Activated CD4-positive, alpha-beta T cell treated with anti-CD3 and anti-CD28 coated beads, Interleukin-10, Interleukin-2, amounts not matched to agents 100 ng/mL and 50 ng/mL, durations not matched to agents 16 hours and 8 hours (primary cell): ENCODE measurements around the gene BACE2.
"Not testable (repeated sequence)": the region's sequence is repeated elsewhere in the genome, so short reads cannot be mapped to it uniquely, and the experiment has no call there.

ENCODE experiments used
- DNase-seq: peaks from one replicate; pipeline ENCODE4 v3.0.0-alpha.2; 2020

BACE2 gene

GRCh38 chr21:41243107-41243506, 75.1 kb downstream of the BACE2 start:
- DNase-seq, result no peak

DNA sequence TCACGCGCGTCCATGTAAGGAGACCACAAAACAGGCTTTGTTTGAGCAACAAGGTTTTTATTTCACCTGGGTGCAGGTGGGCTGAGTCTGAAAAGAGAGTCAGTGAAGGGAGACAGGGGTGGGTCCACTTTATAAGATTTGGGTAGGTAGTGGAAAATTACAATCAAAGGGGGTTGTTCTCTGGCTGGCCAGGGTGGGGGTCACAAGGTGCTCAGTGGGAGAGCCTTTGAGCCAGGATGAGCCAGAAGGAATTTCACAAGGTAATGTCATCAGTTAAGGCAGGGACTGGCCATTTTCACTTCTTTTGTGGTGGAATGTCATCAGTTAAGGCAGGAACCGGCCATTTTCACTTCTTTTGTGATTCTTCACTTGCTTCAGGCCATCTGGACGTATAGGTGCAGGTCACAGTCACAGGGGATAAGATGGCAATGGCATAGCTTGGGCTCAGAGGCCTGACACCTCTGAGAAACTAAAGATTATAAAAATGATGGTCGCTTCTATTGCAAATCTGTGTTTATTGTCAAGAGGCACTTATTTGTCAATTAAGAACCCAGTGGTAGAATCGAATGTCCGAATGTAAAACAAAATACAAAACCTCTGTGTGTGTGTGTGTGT, 76.4 kb downstream of the BACE2 start:
- DNase-seq, result not testable (repeated sequence)

DNA sequence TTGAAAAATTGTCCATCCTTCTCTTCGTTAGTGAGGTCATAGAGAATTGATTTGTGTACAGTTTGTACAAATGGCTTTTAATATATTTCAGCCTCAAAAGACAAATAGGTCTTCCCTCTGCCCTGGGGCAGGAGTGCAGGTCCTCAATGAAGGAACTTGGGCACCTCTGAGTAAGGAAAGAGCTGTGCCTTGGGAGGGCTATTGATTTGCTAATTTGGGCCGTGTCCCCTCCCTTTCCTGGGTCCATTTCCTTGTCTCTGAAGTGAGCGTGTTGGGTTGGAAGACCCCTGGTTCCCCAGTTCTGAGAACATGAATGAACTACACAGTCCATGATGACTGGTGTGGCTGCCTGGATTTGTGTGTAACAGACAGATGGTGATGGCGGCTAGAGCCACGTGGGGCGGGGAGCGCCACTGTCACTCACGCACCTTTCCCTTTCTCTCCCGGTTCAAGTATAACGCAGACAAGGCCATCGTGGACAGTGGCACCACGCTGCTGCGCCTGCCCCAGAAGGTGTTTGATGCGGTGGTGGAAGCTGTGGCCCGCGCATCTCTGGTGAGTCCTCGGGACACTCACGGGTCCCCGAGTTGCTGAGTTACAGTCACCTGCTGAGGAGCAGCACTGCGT, 77.7 kb downstream of the BACE2 start:
- no peak for DNase-seq

- no peak for DNase-seq
Measured at GRCh38 chr21:41246808-41247207, 78.8 kb downstream of the BACE2 start.

GRCh38 chr21:41247561-41248545, 79.9 kb downstream of the BACE2 start:
- DNase-seq, result no peak

DNA sequence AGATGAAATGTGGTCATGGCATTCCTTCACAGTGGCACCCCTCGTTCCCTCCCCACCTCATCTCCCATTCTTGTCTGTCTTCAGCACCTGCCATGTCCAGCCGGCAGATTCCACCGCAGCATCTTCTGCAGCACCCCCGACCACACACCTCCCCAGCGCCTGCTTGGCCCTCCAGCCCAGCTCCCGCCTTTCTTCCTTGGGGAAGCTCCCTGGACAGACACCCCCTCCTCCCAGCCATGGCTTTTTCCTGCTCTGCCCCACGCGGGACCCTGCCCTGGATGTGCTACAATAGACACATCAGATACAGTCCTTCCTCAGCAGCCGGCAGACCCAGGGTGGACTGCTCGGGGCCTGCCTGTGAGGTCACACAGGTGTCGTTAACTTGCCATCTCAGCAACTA, 81.5 kb downstream of the BACE2 start:
- DNase-seq, result no peak

DNA sequence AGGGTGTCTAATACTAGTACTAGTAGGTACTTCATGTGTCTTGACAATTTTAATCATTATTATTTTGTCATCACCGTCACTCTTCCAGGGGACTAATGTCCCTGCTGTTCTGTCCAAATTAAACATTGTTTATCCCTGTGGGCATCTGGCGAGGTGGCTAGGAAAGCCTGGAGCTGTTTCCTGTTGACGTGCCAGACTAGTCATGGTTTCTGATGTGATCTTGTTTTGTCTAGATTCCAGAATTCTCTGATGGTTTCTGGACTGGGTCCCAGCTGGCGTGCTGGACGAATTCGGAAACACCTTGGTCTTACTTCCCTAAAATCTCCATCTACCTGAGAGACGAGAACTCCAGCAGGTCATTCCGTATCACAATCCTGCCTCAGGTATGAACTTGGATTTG, 82.6 kb downstream of the BACE2 start:
- DNase-seq, result no peak

DNA sequence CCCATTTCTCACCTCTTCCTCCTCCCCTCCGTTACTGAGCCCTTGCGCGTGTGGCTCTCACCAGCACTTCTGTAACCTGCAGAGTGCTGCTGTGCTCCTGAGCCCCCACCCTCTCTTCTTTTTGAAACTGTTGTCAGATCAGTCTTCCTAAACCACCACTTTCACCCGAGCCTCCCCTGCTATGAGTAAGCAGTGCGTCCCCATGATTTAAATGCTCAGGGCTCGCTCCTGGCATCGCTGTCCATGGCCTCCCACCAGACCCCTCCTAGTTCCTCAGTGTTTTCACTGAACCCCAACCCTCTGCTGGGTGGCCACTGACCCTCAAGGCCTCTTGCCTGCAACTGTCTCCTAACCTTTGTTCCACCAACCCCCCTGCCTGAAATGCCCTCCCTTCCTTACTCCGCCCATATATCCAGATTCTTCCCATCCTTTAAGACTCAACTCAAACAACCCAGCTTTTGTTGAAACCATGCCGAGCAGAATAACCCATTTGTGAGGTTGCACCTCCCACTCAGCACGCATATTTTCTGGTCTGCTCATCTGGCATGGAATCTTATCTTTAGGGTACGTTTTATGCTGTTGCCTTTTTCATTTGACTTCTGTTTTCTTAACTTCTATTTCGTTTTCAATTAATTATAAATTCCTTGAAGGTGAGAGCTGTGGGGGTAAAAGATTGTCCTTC, 84.1 kb downstream of the BACE2 start:
- no peak for DNase-seq

GRCh38 chr21:41254090-41254700, 86.2 kb downstream of the BACE2 start:
- no peak for DNase-seq

DNA sequence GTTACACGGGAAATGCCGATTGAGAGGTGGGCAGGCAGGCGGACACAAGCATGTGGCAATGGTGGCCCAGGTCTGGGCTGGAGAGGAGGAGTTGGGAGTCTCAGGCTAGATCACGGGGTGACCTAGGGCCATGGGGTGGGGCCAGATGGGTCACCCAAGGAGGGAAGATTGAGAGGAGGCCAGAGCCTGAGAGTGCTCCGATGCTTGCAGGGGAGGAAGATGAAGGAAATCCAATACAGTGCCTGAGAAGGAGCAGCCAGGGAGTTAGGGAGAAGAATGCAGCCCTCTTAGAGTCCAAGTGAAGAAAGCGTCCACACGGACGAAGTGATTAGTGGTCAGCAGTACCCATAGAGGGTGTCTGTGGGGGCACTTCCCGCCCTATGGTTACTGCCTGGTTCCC, 87.2 kb downstream of the BACE2 start:
- DNase-seq, result no peak

DNA sequence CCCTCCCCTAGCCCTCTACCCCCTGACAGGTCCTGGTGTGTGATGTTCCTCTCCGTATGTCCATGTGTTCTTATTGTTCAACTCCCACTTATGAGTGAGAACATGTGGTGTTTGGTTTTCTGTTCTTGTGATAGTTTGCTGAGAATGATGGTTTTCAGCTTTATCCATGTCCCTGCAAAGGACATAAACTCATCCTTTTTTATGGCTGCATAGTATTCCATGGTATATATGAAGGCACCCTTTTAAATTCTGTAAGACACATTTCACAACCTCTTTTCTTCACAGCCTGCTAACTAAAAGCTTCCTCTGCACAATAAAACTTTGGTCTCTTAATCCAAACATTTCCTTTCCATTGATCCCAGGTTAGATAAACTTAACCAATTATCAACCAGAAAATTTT, 88.3 kb downstream of the BACE2 start:
- DNase-seq, result not testable (repeated sequence)

DNA sequence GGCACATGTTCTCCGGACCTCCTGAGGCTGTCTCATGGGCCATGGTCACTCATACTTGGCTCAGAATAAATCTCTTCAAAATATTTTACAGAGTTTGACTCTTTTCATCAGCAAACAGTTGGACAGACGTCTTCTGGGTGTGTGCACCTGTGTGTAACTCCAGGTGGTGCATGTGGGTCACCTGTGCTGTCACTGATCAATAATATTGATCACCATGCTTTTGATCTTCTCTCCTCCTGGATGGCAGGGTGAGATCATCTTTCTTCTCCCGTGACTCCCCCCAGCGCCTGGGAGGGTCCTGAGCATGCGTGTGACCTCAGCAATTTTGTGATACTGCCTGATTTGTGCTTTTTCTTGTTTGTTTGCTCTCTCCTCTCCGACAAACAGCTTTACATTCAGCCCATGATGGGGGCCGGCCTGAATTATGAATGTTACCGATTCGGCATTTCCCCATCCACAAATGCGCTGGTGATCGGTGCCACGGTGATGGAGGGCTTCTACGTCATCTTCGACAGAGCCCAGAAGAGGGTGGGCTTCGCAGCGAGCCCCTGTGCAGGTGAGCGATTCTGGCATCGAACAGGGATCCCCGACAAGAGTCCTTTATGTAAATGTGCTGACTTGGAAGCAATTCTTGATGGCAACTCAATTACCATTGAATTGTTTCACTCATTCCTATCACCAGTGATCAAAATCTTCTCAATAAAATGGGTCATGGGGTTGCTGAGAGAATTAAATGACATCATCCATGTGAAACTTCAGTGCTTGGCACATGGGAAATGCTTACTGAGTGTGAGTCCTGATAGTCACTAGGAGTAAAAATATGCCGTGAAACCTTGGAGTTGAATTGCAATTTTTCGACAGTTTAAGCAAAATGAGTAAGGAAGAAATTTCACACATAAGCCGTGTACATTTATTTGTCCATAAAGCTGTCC, 89.1 kb downstream of the BACE2 start:
- DNase-seq, result no peak

DNA sequence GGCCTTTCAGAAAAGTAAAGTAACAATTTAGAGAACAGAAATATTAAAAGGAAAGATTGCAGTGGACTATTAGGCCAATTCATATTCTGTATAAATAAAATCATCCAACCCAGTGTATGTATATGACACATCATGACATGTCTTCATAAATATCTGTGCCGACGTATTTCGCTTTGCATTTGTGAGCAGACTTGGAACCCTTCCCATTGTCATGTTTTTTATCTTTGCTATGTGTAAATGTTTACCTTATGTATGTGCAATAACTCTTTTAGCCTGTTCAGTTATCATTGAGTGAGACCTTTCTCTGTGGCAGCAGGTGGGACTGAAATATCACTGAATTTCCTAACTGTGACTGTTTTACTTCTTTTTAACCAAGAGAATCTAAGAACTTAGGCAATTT, 90.7 kb downstream of the BACE2 start:
- DNase-seq, result no peak

- no peak for DNase-seq
Measured at GRCh38 chr21:41260428-41260827, 92.5 kb downstream of the BACE2 start.

DNA sequence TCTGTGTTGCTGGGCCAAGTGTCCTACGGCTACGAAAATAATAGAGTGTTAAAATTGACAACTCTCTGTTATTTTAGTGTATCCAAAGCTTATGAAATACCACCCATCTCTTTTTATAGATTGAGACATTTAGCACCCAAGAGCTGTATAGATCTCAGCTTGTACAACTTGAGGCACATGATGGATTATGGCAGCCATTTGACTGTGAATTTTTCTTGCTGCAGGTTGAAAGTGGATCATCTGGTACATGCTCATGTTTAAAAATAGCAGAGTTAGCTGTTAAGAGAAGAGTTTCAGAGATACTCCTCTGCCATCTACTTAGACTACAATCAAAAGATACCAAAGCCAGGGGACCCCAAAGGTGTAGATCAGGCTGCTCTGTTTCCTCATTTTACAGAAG, 99.4 kb downstream of the BACE2 start:
- no peak for DNase-seq

- DNase-seq, result no peak
Measured at GRCh38 chr21:41269535-41269934, 101.6 kb downstream of the BACE2 start.

DNA sequence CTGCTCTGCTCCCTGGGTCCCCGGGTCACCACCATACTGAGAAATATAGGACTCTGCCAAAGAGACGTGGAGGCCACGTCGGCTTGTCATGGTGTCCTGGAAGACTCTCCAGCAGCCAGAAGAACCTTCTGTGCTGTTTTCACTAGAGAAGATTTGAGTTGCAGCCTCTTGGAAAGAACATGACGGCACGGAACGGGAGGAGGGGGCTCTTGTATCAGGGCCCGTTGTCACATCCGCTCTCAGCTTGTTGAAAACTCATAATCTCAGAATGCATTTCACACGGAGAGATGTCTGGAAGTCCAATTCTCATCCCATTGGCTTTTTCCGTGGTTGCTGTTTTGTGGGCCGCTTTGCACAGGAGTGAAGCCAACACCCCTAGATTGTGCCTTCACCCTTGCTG, 109.2 kb downstream of the BACE2 start:
- DNase-seq, result no peak

GRCh38 chr21:41277846-41278245, 109.9 kb downstream of the BACE2 start:
- no peak for DNase-seq

GRCh38 chr21:41280115-41280919, 112.4 kb downstream of the BACE2 start:
- no peak for DNase-seq

GRCh38 chr21:41282412-41282811, 114.5 kb downstream of the BACE2 start:
- DNase-seq, result no peak
